22Rv1 (cell line): ENCODE results near the gene TMPRSS6.

Experiments
- CTCF ChIP-seq: fragments of 450-650 bp; IDR thresholded peaks from 2 replicates; pipeline ENCODE4 v1.5.1; 2017; ENCODE audit warnings: mild to moderate bottlenecking
- ZFX ChIP-seq: fragments of 450-650 bp; IDR thresholded peaks from 2 replicates; pipeline ENCODE4 v1.6.1; 2017; ENCODE audit warnings: antibody characterized with exemption, borderline replicate concordance

DNA sequence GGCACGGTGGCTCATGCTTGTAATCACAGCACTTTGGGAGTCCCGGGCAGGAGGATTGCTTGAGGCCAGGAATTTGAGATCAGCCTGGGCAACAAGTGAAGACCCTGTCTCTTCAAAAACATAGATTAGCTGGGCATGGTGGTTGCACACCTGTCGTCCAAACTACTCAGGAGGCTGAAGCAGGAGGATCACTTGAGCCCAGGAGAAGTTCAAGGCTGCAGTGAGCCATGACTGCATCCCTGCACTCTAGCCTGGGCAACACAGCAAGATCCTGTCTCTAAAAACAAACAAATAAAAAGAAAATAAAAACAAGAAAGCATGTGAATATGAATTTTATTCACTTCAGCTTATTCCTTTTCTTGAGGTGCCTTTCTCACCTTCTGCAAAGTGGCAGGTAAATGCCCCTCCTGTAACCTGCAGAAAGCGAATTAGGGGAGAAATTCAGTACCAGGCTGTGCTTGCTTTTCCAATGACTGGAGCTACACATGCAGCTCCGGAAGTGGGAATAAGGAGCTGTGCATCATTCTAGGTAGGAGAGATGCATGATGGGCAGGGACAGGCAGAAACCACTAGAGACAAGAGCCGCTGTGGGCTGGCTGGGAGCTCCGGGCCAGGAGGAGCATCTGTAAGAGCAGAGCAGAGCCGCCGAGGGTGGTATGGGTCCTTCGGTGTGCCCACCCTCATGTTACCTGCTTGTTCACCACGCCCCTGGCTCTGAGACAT is 72.7 kb downstream of the TMPRSS6 start:
- TF ChIP-seq CTCF (no peak), ZFX (no peak)
